IgD-negative memory B cell (primary cell): ENCODE measurements around the gene MGMT. TPM values are rescaled to one million over a fixed set of nuclear protein-coding genes. Genes with fewer than 3 reads are reported as not detected.

Experiments used
- H3K27ac Mint-ChIP-seq, 3 donors: one replicate each; pipeline ENCODE4 v1.8.0; 2020 to 2022; ENCODE audit warnings: mild to moderate bottlenecking in 3 of 3, mixed read lengths in 3 of 3, moderate library complexity in 1 of 3
- H3K27me3 Mint-ChIP-seq: one replicate; pipeline ENCODE4 v1.8.0; 2021; ENCODE audit warnings: mixed read lengths
- H3K36me3 Mint-ChIP-seq: one replicate; pipeline ENCODE4 v1.8.0; 2020; ENCODE audit warnings: mild to moderate bottlenecking, mixed read lengths
- H3K4me1 Mint-ChIP-seq, 3 donors: one replicate each; pipeline ENCODE4 v1.8.0; 2020 to 2022; ENCODE audit warnings: mixed read lengths in 3 of 3, mild to moderate bottlenecking in 1 of 3
- H3K4me3 Mint-ChIP-seq, 4 donors: one replicate each; pipeline ENCODE4 v1.8.0; 2020 to 2022; ENCODE audit warnings: mild to moderate bottlenecking in 4 of 4, mixed read lengths in 4 of 4, moderate library complexity in 3 of 4
- H3K9me3 Mint-ChIP-seq, 3 donors: one replicate each; pipeline ENCODE4 v1.8.0; 2020 to 2021; ENCODE audit warnings: mixed read lengths in 3 of 3, mild to moderate bottlenecking in 1 of 3
- polyA plus RNA-seq: library from polyadenylated mRNA; unstranded; fragments of 300-500 nt; fragmentation: Illumina TruSeq; gene quantifications from one replicate; pipeline ENCODE4 v1.2.3, GENCODE V29; 2021

MGMT gene
- polyA plus RNA-seq, 1 donor from 2014 or later: 35.1 TPM

DNA sequence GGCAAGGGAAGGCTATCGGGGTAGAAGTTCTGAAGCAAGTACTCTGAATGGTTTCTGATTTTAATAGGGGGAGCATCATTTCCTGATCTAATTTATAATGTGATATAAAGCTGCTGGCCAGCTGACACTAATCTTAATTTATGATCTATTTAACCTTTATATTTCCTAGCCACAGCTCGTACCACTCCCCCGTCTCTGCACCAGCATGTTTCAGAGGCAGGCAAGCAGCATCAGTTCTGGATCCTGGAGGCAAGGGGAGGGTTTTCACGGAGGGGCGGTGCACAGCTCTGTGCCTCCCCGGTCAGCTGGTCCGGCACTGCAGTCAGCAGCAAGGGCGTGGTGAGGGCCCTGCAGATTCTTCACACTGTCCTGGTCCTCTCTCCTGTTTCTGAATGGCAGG lies 30.0 kb downstream of the MGMT start:
- Mint-ChIP-seq H3K27me3 (no peaks in the 10 kb centered on the region), H3K9me3 (peaks cover 0 to 5% (median 2%) of the 10 kb centered on the region in 3 donors), H3K4me1 (peaks cover 8 to 12% (median 11%) of the 10 kb centered on the region in 3 donors), H3K27ac (no peak overlapping the region), H3K36me3 (peaks cover 5% of the 10 kb centered on the region), H3K4me3 (no peak overlapping the region)

DNA sequence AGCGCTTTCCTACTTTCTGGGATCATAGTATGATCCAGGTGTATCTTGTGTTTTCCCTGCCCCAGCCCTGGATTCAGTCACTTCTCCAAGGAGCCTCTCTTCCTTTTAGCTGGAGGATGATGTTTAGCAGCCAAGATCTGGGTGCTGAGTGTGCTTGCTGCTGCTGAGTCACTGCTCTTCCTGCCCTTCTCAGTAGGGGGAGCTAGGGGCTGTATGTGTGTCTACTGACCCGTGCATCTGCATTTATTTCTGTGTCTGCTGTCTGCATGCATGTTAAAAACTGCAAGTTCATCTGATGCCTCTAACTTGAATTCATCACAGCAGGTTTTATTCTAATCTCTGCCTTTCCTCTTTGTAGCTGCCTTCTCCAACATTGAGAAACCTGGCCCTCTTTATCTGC lies 31.6 kb downstream of the MGMT start:
- Mint-ChIP-seq H3K27me3 (no peaks in the 10 kb centered on the region), H3K36me3 (peaks cover 9% of the 10 kb centered on the region), H3K27ac (no peak overlapping the region), H3K9me3 (peaks cover 0 to 5% (median 0%) of the 10 kb centered on the region in 3 donors), H3K4me3 (no peak overlapping the region), H3K4me1 (peaks cover 8 to 13% (median 12%) of the 10 kb centered on the region in 3 donors)

DNA sequence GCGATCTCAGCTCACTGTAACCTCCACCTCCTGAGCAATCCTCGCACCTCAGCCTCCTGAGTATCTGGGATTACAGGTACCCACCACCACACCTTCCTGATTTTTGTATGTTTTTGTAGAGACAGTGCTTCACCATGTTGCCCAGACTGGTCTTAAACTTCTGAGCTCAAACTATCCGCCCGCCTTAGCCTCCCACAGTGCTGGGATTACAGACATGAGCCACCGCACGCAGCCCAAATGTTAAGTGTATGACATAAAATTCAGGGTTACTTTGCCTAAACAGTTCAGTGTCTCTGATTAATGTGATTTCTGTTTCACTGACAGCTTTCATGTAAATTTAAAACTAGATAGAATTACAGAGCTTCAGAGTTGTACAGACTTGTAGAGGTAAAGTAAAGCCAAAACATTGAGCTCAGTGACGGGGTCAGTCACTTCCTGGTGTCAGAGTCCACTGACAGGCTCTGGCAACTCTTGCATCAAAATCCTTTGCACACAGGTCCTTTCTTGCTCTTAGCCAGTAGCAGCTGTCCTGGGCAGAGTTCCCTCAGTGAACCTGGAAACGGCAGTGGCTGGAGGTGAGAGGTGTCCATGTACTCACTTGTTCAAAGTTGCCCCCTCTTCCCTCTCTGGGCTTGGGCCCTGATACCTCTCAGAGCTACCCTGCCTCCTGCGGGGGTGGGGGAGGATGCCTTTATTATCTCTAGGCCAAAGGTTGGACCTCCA lies 33.7 kb downstream of the MGMT start:
- H3K27ac Mint-ChIP-seq: no peak overlapping the region
- H3K4me1 Mint-ChIP-seq: peaks cover 14 to 22% (median 19%) of the 10 kb centered on the region in 3 donors
- H3K27me3 Mint-ChIP-seq: no peaks in the 10 kb centered on the region
- H3K4me3 Mint-ChIP-seq: peak overlapping the region in 1 of 4 donors; percentile 68
- H3K9me3 Mint-ChIP-seq: peaks cover 0 to 5% (median 1%) of the 10 kb centered on the region in 3 donors
- H3K36me3 Mint-ChIP-seq: peaks cover 9% of the 10 kb centered on the region

DNA sequence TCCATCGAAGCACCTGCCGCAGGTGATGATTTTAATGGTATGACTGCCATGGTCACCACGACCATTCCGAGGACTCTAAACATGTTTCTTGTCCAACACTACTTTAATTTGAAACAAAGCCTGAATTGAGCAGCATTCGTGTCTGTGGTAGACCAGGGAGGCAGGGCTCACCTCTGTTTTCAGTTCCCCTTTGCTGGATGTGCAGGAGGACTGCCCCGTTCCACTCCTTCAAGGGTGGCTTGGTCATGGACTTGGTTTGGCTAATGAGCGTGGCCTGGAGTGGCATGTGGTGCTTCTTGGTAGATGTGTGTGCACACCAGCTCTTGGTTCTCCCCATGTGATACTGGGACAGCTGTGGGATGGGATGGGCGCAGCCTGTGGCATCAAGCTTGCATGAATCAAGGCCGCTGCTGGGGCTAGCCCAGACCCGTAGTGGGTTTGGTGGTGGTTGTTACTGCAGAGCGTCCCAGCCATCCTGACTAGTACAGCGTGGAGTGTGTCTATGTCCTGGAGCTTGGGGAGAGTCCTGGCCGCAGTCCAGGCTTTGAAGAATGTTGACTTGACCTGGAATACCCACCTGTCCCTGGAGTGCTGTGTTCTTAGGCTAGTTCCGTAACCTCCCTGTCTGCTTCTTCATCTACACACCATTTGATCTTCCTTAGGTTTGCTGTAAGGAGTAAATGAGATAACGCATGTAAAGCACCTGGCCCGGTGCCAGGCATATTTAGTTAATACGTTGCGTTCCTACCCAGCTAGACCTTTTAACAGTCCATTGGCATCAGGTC lies 34.8 kb downstream of the MGMT start:
- Mint-ChIP-seq H3K9me3 (peaks cover 0 to 5% (median 1%) of the 10 kb centered on the region in 3 donors), H3K27ac (no peak overlapping the region), H3K4me1 (peaks cover 12 to 27% (median 24%) of the 10 kb centered on the region in 3 donors), H3K36me3 (peaks cover 10% of the 10 kb centered on the region), H3K4me3 (peak overlapping the region in 1 of 4 donors; percentile 65), H3K27me3 (no peaks in the 10 kb centered on the region)

DNA sequence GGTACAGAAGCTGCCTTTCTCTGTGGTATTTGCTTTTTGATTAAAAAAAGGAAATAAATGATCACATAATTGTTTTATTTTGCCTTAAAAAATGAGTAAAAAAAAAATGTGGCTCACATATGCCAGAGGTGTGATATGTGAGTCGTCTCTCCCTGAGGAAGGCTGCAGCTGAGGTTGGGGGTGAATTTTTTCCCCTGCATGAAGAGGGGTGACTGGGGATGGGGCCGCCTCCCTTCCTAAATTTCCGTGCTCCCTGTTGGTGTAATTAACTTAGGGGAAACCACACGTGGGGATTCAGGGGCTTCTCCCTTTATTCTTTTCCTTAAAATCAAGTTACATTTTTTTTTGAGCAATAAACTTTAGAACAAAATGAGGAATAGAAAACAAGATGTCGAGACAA lies 35.4 kb downstream of the MGMT start:
- peaks cover 13 to 27% (median 24%) of the 10 kb centered on the region in 3 donors for H3K4me1 Mint-ChIP-seq
- H3K36me3 Mint-ChIP-seq: peaks cover 10% of the 10 kb centered on the region
- H3K27me3 Mint-ChIP-seq: no peaks in the 10 kb centered on the region
- H3K4me3 Mint-ChIP-seq: no peak overlapping the region
- peaks cover 0 to 5% (median 1%) of the 10 kb centered on the region in 3 donors for H3K9me3 Mint-ChIP-seq
- H3K27ac Mint-ChIP-seq: no peak overlapping the region

DNA sequence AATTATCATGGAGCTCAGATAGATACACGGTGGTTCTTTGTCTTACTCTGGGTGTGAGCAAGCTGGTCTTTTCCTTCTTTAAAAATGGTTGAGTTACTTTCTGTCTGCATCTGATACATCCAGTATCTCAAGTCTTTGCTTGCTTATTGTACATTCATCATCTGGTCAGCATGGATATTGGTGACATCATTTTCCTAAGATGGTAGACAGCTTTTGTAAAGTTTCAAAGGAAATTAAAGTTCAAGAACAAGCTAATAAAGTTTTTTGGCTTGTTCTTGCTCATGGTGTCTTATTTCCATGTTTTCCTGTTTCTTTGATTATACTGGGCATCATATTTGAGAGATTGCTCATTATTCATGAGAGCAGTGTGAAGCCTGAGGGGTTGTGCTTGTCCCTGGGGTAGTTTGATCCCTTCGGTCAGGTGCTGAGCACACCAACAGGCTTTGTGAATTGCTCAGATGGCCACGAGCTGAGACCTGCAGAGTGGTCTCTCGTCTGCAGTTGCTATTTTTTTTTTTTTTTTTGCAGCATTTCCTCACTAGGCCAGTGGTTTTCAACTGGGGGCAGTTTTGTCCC lies 38.5 kb downstream of the MGMT start:
- H3K4me1 Mint-ChIP-seq: peaks cover 17 to 38% (median 22%) of the 10 kb centered on the region in 3 donors
- H3K36me3 Mint-ChIP-seq: peaks cover 11% of the 10 kb centered on the region
- H3K4me3 Mint-ChIP-seq: peak overlapping the region in 1 of 4 donors; percentile 3
- H3K27ac Mint-ChIP-seq: no peak overlapping the region
- peaks cover 0 to 3% (median 0%) of the 10 kb centered on the region in 3 donors for H3K9me3 Mint-ChIP-seq
- no peaks in the 10 kb centered on the region for H3K27me3 Mint-ChIP-seq

DNA sequence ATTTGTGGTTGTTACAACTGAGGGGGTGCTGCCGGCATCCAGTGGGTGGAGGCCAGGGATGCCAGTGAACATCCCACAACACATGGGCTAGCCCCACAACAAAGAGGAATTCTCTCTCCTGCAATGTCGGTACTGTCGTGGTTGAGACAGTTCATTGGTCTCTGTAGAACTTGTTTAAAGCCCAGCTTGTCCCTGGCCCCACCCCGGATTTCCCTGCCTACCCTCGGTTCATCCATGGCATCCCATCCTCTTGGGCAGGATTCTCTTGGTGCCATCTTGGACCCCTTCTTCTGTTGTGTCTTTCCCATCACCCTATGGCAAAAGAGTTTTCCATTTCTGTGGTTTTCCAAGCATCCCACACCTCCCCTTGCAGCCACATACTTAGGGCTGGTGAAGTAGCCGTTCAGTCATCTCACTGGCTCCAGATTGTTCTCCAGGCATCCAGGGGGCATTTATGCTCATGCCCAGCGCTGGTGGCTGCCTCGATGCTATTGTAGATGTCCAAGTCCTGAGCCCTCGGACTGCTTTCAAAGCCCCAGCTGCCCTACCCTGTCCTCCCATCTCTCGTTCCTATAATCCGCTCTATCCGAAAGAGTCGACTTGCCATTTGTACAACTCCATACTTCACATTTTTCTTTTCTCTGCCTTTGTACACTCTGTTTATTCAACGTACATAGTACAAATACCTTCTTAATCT lies 39.2 kb downstream of the MGMT start:
- Mint-ChIP-seq H3K4me1 (peaks cover 17 to 39% (median 19%) of the 10 kb centered on the region in 3 donors), H3K27me3 (no peaks in the 10 kb centered on the region), H3K27ac (no peak overlapping the region), H3K36me3 (peaks cover 11% of the 10 kb centered on the region), H3K9me3 (peaks cover 0 to 3% (median 0%) of the 10 kb centered on the region in 3 donors), H3K4me3 (peak overlapping the region in 1 of 4 donors; percentile 38)

DNA sequence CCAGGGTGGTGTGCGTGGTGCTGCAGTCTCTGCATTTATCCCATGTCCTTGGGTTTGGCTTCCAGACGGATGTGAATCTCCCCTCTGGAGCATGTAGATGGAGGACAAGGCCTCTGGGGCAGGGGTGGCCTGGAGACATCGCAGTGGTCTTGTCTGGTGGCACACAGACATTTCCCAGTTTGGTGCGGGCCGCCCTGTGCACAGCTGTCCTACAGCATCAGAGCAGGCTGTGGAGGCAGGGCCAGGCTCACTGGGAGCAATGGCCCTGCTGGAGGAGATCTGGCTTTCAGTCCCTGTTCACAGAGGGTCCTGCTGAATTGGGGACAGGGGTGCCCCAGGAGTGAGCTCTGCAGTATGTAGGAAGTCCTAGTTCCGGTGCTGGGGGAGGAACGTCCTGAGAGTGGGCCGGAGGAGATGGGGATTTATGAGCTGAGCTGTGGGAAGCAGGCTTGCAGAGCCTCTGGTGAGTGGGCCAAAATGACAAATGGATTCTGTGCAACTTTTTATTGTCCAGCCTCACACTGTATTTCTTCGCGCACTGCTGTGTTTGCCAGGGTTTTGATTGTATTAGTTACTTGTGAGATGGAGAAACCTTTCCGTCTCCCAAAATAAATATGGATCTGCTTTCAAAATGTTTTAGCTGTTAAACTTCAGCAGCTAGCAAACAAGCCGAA lies 40.3 kb downstream of the MGMT start:
- Mint-ChIP-seq H3K27ac (no peak overlapping the region), H3K9me3 (peaks cover 0 to 3% (median 0%) of the 10 kb centered on the region in 3 donors)

DNA sequence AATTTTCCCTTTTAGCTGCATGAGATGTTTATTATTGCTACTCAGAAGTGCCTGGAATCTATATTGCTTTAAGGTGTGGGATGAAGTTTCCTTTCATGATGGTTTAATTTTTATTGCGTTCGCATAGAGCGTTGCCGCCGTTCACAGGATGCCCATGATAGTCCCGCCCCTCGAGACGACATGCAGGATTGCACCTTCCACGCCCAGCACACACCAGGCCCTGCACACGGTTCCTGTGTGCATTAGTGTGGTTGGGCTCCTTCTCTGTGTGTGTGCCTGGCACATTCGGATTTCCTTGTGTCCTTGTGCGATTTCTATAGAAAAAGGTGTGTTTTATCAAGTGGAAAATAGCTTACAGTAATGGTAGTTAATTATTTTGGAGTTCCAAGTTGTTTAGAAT lies 42.1 kb downstream of the MGMT start:
- Mint-ChIP-seq H3K4me1 (peaks cover 15 to 27% (median 19%) of the 10 kb centered on the region in 3 donors), H3K27me3 (no peaks in the 10 kb centered on the region), H3K9me3 (peaks cover 0 to 3% (median 0%) of the 10 kb centered on the region in 3 donors), H3K27ac (no peak overlapping the region), H3K36me3 (peaks cover 7% of the 10 kb centered on the region), H3K4me3 (no peak overlapping the region)

More for the DNA sequence above, 40.3 kb downstream of the MGMT start:
- Mint-ChIP-seq H3K4me3 (no peak overlapping the region), H3K27me3 (no peaks in the 10 kb centered on the region), H3K4me1 (peaks cover 10 to 32% (median 14%) of the 10 kb centered on the region in 3 donors), H3K36me3 (peaks cover 11% of the 10 kb centered on the region)

DNA sequence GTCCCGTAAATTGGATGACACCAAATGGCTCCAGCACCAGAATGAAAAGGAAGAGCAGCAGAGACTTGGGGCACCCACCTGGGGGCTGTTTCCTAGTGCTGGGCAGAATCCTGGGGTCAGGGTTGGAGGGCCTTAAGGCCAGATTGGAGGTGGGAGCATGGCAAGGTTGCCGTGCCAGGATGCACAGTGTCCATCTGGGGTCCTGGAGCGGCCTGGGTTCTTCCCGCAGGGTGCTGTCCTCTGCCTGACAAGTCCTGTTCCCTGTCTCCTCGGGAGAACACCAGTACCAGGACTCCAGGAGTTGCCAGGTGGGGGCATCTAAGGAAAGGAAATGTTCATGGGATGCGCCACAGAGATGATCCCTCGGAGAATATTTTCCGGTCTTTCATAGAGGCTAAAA lies 42.8 kb downstream of the MGMT start:
- H3K27me3 Mint-ChIP-seq: no peaks in the 10 kb centered on the region

DNA sequence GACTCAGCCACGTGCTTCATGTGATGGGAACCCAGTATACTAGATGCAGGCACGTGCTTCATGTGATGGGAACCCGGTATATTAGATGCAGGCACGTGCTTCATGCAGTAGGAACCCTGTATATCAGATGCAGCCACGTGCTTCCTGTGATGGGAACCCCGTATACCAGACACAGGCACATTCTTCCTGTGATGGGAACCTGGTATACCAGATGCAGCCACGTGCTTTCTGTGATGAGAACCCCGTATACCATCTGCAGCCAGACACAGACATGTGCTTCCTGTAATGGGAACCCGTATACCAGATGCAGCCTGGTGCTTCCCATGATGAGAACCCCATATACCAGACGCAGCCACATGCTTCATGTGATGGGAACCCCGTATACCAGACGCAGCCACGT lies 44.0 kb downstream of the MGMT start:
- Mint-ChIP-seq H3K9me3 (peaks cover 0 to 2% (median 0%) of the 10 kb centered on the region in 3 donors), H3K36me3 (peaks cover 7% of the 10 kb centered on the region), H3K4me3 (no peak overlapping the region), H3K4me1 (peaks cover 12 to 19% (median 16%) of the 10 kb centered on the region in 3 donors), H3K27ac (no peak overlapping the region), H3K27me3 (no peaks in the 10 kb centered on the region)

More for the DNA sequence above, 42.8 kb downstream of the MGMT start:
- Mint-ChIP-seq H3K9me3 (peaks cover 0 to 2% (median 0%) of the 10 kb centered on the region in 3 donors), H3K36me3 (peaks cover 7% of the 10 kb centered on the region), H3K27ac (no peak overlapping the region), H3K4me3 (no peak overlapping the region), H3K4me1 (peaks cover 11 to 26% (median 18%) of the 10 kb centered on the region in 3 donors)

DNA sequence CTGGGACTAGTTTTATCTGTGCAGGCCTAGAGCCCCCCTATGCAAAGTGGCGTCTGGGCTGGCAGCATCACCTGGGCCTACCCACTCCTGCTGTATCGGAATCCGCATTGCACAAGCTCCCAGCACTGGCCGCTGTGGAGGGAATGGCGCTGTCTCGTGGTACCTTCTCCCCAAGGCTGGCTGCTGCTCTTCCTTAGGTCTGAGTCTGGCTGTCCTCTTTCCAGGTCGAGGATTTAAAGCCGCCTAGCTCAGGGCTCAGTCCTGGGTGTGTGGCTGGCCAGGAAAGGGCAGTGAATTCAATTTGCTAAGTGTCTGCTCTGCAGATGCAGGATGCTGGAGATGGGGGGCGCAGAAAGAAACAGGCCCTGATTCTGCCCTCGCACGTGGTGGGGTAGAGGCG lies 44.7 kb downstream of the MGMT start:
- H3K4me1 Mint-ChIP-seq: peaks cover 11 to 20% (median 12%) of the 10 kb centered on the region in 3 donors
- H3K4me3 Mint-ChIP-seq: no peak overlapping the region
- H3K27me3 Mint-ChIP-seq: no peaks in the 10 kb centered on the region
- peaks cover 0 to 2% (median 0%) of the 10 kb centered on the region in 3 donors for H3K9me3 Mint-ChIP-seq
- H3K27ac Mint-ChIP-seq: no peak overlapping the region
- H3K36me3 Mint-ChIP-seq: peaks cover 4% of the 10 kb centered on the region

DNA sequence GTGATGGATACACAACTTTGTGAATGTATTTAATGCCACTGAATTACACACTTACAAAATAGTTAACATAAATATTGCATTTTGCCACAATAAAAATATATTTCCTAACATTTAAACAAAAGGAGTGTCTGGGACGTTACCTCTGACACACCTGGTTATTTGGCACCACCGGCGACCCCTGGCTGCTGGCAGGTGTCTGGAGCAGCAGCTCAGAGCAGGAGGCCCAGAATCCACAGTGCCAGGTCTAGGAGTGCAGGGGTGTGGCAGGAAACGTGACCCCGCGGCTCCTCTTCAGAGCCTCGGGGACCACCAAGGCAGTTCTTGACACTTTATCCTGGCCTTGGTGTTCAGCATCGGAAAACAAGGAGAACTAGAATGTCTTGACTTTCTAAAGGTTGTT lies 46.3 kb downstream of the MGMT start:
- Mint-ChIP-seq H3K36me3 (peaks cover 4% of the 10 kb centered on the region), H3K9me3 (no peaks in the 10 kb centered on the region), H3K4me1 (peaks cover 7 to 21% (median 14%) of the 10 kb centered on the region in 3 donors), H3K27ac (no peak overlapping the region), H3K27me3 (no peaks in the 10 kb centered on the region), H3K4me3 (no peak overlapping the region)
